Neural crest cell (in vitro differentiated cells): ENCODE measurements around the gene EZR. TPM values are rescaled to one million over a fixed set of nuclear protein-coding genes. Genes with fewer than 3 reads are reported as not detected.

Experiments used
- DNase-seq: peaks from one replicate; pipeline ENCODE4 v3.0.0; 2021; ENCODE audit warnings: low read depth, mixed read lengths, low spot score
- H3K27ac Mint-ChIP-seq: one replicate; pipeline ENCODE4 v1.8.0; 2021; ENCODE audit warnings: mild to moderate bottlenecking, mixed read lengths; ENCODE audit not compliant: unreplicated experiment
- H3K27me3 Mint-ChIP-seq: 2 replicates; pipeline ENCODE4 v1.8.0; 2021; ENCODE audit warnings: low read depth, mild to moderate bottlenecking, mixed read lengths
- H3K36me3 Mint-ChIP-seq: 2 replicates; pipeline ENCODE4 v1.8.0; 2021; ENCODE audit warnings: low read depth, mild to moderate bottlenecking, mixed read lengths
- H3K4me1 Mint-ChIP-seq: 2 replicates; pipeline ENCODE4 v1.8.0; 2021; ENCODE audit warnings: mixed read lengths
- H3K4me3 Mint-ChIP-seq: one replicate; pipeline ENCODE4 v1.8.0; 2021; ENCODE audit warnings: mild to moderate bottlenecking, mixed read lengths
- H3K9me3 Mint-ChIP-seq: 2 replicates; pipeline ENCODE4 v1.8.0; 2021; ENCODE audit warnings: mixed read lengths
- CTCF ChIP-seq: fragments of 200-600 bp; sonication (generic); conservative IDR thresholded peaks from 2 replicates; pipeline ENCODE4 v1.5.0; 2021; ENCODE audit warnings: antibody characterized with exemption, mild to moderate bottlenecking
- long read RNA-seq: library from polyadenylated mRNA; unstranded; transcript quantifications from one replicate; pipeline ENCODE4 v2.0.0, GENCODE V29; 2020
- total RNA-seq: library from RNA; stranded (reverse); gene quantifications from 2 replicates; pipeline ENCODE4 v1.2.1, GENCODE V29; 2021

The EZR gene
- total RNA-seq: 86.7 and 88.2 TPM in 2 replicates
- long read RNA-seq, transcript EZR-202 (14 exons, 3,096 nt): major isoform, 66 of 132 reads
- long read RNA-seq, transcript EZR-201 (13 exons, 3,068 nt): minor isoform, 6 of 132 reads
- long read RNA-seq, partial matches to known transcripts: 52 of 132 reads
- long read RNA-seq, other reads (novel, unspliced or antisense): 8 of 132 reads

GRCh38 chr6:158819213-158819976, at the start of gene EZR:
Gene EZR, minus strand, starts transcription at chr6:158819368. Its CDS starts 1,275 bp downstream, at chr6:158818093.
- H3K36me3 Mint-ChIP-seq: peaks cover 5% of the 10 kb centered on the region
- H3K27me3 Mint-ChIP-seq: no peaks in the 10 kb centered on the region
- H3K9me3 Mint-ChIP-seq: no peaks in the 10 kb centered on the region
- peak; percentile 50 for DNase-seq
- H3K4me3 Mint-ChIP-seq: peak within 1 kb of the TSS; percentile 88
- H3K27ac Mint-ChIP-seq: peak within 1 kb of the TSS; percentile 75
- TF ChIP-seq CTCF: no peak
- H3K4me1 Mint-ChIP-seq: peaks cover 38% of the 10 kb centered on the region

- no peak for TF ChIP-seq CTCF
- peaks cover 12% of the 10 kb centered on the region for H3K4me1 Mint-ChIP-seq
- no peak overlapping the region for H3K27ac Mint-ChIP-seq
- H3K4me3 Mint-ChIP-seq: peak overlapping the region; percentile 29
- no peak for DNase-seq
- H3K27me3 Mint-ChIP-seq: peaks cover 18% of the 10 kb centered on the region
- H3K36me3 Mint-ChIP-seq: no peaks in the 10 kb centered on the region
- H3K9me3 Mint-ChIP-seq: no peaks in the 10 kb centered on the region
Measured at GRCh38 chr6:158868122-158868480, 48.9 kb upstream of the EZR start.

- no peak for TF ChIP-seq CTCF
- Mint-ChIP-seq H3K4me1 (peaks cover 12% of the 10 kb centered on the region), H3K27ac (no peak overlapping the region), H3K27me3 (peaks cover 18% of the 10 kb centered on the region), H3K36me3 (no peaks in the 10 kb centered on the region), H3K9me3 (no peaks in the 10 kb centered on the region), H3K4me3 (peak overlapping the region; percentile 64)
- no peak for DNase-seq
Measured at GRCh38 chr6:158867381-158868121, 48.4 kb upstream of the EZR start.

GRCh38 chr6:158865769-158866168, 46.6 kb upstream of the EZR start:
- H3K36me3 Mint-ChIP-seq: no peaks in the 10 kb centered on the region
- no peak overlapping the region for H3K27ac Mint-ChIP-seq
- DNase-seq: no peak
- H3K9me3 Mint-ChIP-seq: no peaks in the 10 kb centered on the region
- peaks cover 15% of the 10 kb centered on the region for H3K27me3 Mint-ChIP-seq
- H3K4me3 Mint-ChIP-seq: no peak overlapping the region
- H3K4me1 Mint-ChIP-seq: peaks cover 12% of the 10 kb centered on the region
- TF ChIP-seq CTCF: no peak

DNA sequence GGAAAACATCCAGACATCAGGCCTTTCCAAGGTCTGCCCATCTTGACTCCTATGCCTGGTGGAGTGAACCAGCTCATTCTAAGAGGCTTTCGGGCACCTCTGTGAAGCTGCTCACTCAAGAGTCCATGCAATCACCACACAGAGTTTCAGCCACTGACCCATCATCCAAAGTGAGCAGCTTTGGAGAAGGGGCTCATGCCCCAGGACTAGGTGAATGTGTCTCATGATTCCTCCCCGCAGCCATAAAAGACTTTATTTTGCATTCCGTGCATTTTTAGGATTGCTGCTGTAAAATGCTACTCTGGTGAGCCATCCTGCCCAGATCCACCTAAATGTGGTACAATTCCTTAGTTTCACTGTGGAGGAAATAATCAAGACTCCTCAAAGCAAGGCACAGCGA, 44.5 kb upstream of the EZR start:
- Mint-ChIP-seq H3K9me3 (no peaks in the 10 kb centered on the region), H3K27me3 (peaks cover 5% of the 10 kb centered on the region), H3K36me3 (no peaks in the 10 kb centered on the region), H3K4me1 (no peaks in the 10 kb centered on the region), H3K4me3 (no peak overlapping the region), H3K27ac (no peak overlapping the region)
- TF ChIP-seq CTCF: no peak
- no peak for DNase-seq
